HL-60 (cell line): ENCODE data around the gene GPR108.

Experiments
- CTCF ChIP-seq: IDR thresholded peaks from one replicate; pipeline ENCODE4 v1.5.1; 2011; ENCODE audit warnings: low read length, control low read depth, inconsistent platforms; ENCODE audit not compliant: insufficient read depth
- GABPA ChIP-seq: IDR thresholded peaks from 2 replicates; pipeline ENCODE4 v1.6.1; 2012; ENCODE audit warnings: low read depth
- POLR2AphosphoS5 ChIP-seq: IDR thresholded peaks from 2 replicates; pipeline ENCODE4 v1.6.1; 2012; ENCODE audit warnings: low read depth
- REST ChIP-seq: IDR thresholded peaks from 2 replicates; pipeline ENCODE4 v1.6.1; 2012; ENCODE audit warnings: low read depth; ENCODE audit not compliant: insufficient replicate concordance
- SPI1 ChIP-seq: IDR thresholded peaks from 2 replicates; pipeline ENCODE4 v1.6.1; 2012; ENCODE audit warnings: low read depth, mild to moderate bottlenecking, borderline replicate concordance

DNA sequence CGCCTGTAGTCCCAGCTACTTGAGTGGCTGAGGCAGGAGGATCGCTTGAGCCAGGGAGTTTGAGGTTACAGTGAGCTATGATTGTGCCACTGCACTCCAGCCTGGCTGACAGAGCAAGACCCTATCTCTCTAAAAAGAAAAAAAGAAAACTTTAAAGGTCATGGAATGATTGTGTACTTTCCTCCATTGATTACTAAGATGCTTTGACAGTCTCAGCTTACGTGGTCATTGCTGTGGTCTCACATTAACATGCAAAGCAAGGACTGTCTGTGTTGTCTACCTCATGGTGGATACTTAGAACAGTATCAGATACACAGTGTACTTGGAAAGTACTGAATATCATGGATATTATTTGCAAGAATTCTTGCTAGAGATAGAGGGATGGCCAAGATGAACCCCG, 53.4 kb downstream of the GPR108 start:
- TF ChIP-seq CTCF = no peak
- TF ChIP-seq POLR2AphosphoS5 = no peak
- no peak for TF ChIP-seq REST
- TF ChIP-seq SPI1 = no peak
- TF ChIP-seq GABPA = no peak
